H1 (cell line): Measurements from ENCODE around the gene AMPD3. TPM values are rescaled to one million over a fixed set of nuclear protein-coding genes. Genes with fewer than 3 reads are reported as not detected.
A peak's percentile ranks its signal among the peaks of the same experiment; 100 is the strongest.

Source experiments
- CTCF ChIA-PET: fragments of 300-600 bp; sonication (Branson Sonifier 250); formaldehyde crosslinking; loops from one replicate; lab custom pipeline; 2021; ENCODE audit not compliant: partially characterized antibody; lab: Charles Lee
- POLR2A ChIA-PET: fragments of 300-600 bp; sonication (Branson Sonifier 250); formaldehyde crosslinking; loops from one replicate; lab custom pipeline; 2021; ENCODE audit warnings: inconsistent platforms; ENCODE audit not compliant: partially characterized antibody; lab: Charles Lee
- DNase-seq, 2 experiments: peaks; one replicate each; pipeline versions ENCODE4 v3.0.0 to v3.0.0-alpha.2; 2010 to 2022; ENCODE audit warnings: low spot score in 2 of 2, low read depth in 1 of 2, mixed read lengths in 1 of 2
- FAIRE-seq: peaks from 2 replicates; lab custom pipeline; 2011; peaks lifted over from hg19 to GRCh38; lab: Jason Lieb, UNC
- H2AFZ ChIP-seq: 2 replicates; pipeline ENCODE4 v1.8.1; 2012; ENCODE audit warnings: low read length, inconsistent platforms
- H2AK5ac ChIP-seq: 2 replicates; pipeline ENCODE4 v1.6.1; 2013; ENCODE audit warnings: low read depth, low read length
- H2BK120ac ChIP-seq: replicated peaks from 2 replicates; pipeline ENCODE3; 2013; ENCODE audit warnings: low read depth, low read length, inconsistent platforms
- H2BK12ac ChIP-seq: 2 replicates; pipeline ENCODE4 v1.6.1; 2013; ENCODE audit warnings: low read depth, low read length
- H2BK15ac ChIP-seq: 2 replicates; pipeline ENCODE4 v1.6.1; 2013; ENCODE audit warnings: low read length
- H2BK20ac ChIP-seq: 2 replicates; pipeline ENCODE4 v1.6.1; 2013; ENCODE audit warnings: low read length
- H2BK5ac ChIP-seq: 2 replicates; pipeline ENCODE4 v1.6.1; 2013; ENCODE audit warnings: low read depth, low read length
- H3K14ac ChIP-seq: 2 replicates; pipeline ENCODE4 v1.6.1; 2013; ENCODE audit warnings: inconsistent platforms; ENCODE audit not compliant: insufficient read length
- H3K18ac ChIP-seq: 2 replicates; pipeline ENCODE4 v1.6.1; 2013; ENCODE audit warnings: low read length; ENCODE audit errors: extremely low read depth
- H3K23ac ChIP-seq: 2 replicates; pipeline ENCODE4 v1.6.1; 2013; ENCODE audit warnings: inconsistent platforms; ENCODE audit not compliant: insufficient read length
- H3K23me2 ChIP-seq: 2 replicates; pipeline ENCODE4 v1.6.1; 2013; ENCODE audit warnings: low read depth, low read length
- H3K27ac ChIP-seq: 2 replicates; pipeline ENCODE4 v1.6.1; 2011; ENCODE audit warnings: low read depth, low read length, inconsistent platforms
- H3K27me3 ChIP-seq, 4 experiments: replicated peaks in 1 of 4; 1 replicate in 1 of 4; 2 replicates in 3 of 4; pipeline versions ENCODE4 v1.6.1 to v1.8.1; 2011 to 2013; ENCODE audit warnings: low read length in 3 of 4, mild to moderate bottlenecking in 3 of 4, inconsistent platforms in 2 of 4, mixed read lengths in 2 of 4, moderate library complexity in 1 of 4; ENCODE audit not compliant: control insufficient read depth in 3 of 4, insufficient read depth in 3 of 4; ENCODE audit errors: extremely low read depth in 1 of 4
- H3K36me3 ChIP-seq, 4 experiments: 2 replicates each; pipeline versions ENCODE4 v1.6.1 to v1.8.1; 2011 to 2013; ENCODE audit warnings: mild to moderate bottlenecking in 4 of 4, low read length in 3 of 4, moderate library complexity in 2 of 4, control low read depth in 1 of 4, inconsistent platforms in 1 of 4; ENCODE audit not compliant: insufficient read depth in 4 of 4, control insufficient read depth in 2 of 4
- H3K4ac ChIP-seq: replicated peaks from 2 replicates; pipeline ENCODE3; 2013; ENCODE audit warnings: low read length, low read depth, mixed read lengths, inconsistent platforms; ENCODE audit not compliant: insufficient read length
- H3K4me1 ChIP-seq, 4 experiments: replicated peaks in 1 of 4; 1 replicate in 1 of 4; 2 replicates in 3 of 4; pipeline versions ENCODE4 v1.6.1 to v1.8.1; 2011 to 2013; ENCODE audit warnings: low read length in 3 of 4, inconsistent platforms in 2 of 4, mixed read lengths in 1 of 4; ENCODE audit not compliant: insufficient read depth in 4 of 4, control insufficient read depth in 3 of 4
- H3K4me2 ChIP-seq, 2 experiments: 2 replicates each; pipeline versions ENCODE4 v1.6.1 to v1.8.1; 2011 to 2013; ENCODE audit warnings: low read depth in 2 of 2, low read length in 2 of 2, control low read depth in 1 of 2, inconsistent platforms in 1 of 2, mild to moderate bottlenecking in 1 of 2; ENCODE audit not compliant: insufficient read depth in 1 of 2
- H3K4me3 ChIP-seq, 4 experiments: fragments of 200-600, 300-600 bp in 1 of 4; sonication (generic), shearing (Covaris generic), sonication (Bioruptor Twin) in 1 of 4; 2 replicates each; pipeline versions ENCODE4 v1.5.1 to v1.8.1; 2011 to 2016; ENCODE audit warnings: low read length in 4 of 4, low read depth in 3 of 4, control low read depth in 2 of 4, inconsistent platforms in 2 of 4, mild to moderate bottlenecking in 2 of 4, mixed read lengths in 1 of 4, moderate library complexity in 1 of 4; ENCODE audit not compliant: insufficient read depth in 2 of 4; ENCODE audit errors: extremely low read depth in 1 of 4
- H3K56ac ChIP-seq: replicated peaks from 2 replicates; pipeline ENCODE3; 2013; ENCODE audit warnings: low read depth, mild to moderate bottlenecking, mixed read lengths, low read length, inconsistent platforms; ENCODE audit not compliant: insufficient read length
- H3K79me1 ChIP-seq: 2 replicates; pipeline ENCODE4 v1.6.1; 2013; ENCODE audit warnings: low read depth, low read length, control low read depth
- H3K79me2 ChIP-seq, 2 experiments: 2 replicates each; pipeline versions ENCODE4 v1.6.1 to v1.8.1; 2012 to 2013; ENCODE audit warnings: low read length in 2 of 2, mild to moderate bottlenecking in 2 of 2, inconsistent platforms in 1 of 2; ENCODE audit not compliant: insufficient read depth in 2 of 2, control insufficient read depth in 1 of 2
- H3K9ac ChIP-seq, 4 experiments: replicated peaks in 1 of 4; 1 replicate in 1 of 4; 2 replicates in 3 of 4; pipeline versions ENCODE4 v1.6.1 to v1.8.1; 2011 to 2013; ENCODE audit warnings: low read depth in 3 of 4, low read length in 3 of 4, control low read depth in 2 of 4, mild to moderate bottlenecking in 2 of 4, moderate library complexity in 2 of 4, inconsistent platforms in 1 of 4; ENCODE audit errors: extremely low read depth in 1 of 4
- H3K9me3 ChIP-seq, 2 experiments: 2 replicates each; pipeline versions ENCODE4 v1.6.1 to v1.8.1; 2012 to 2013; ENCODE audit warnings: mild to moderate bottlenecking in 2 of 2, moderate library complexity in 2 of 2, control low read depth in 1 of 2, inconsistent platforms in 1 of 2, low read depth in 1 of 2, low read length in 1 of 2, mixed read lengths in 1 of 2; ENCODE audit not compliant: insufficient read depth in 2 of 2
- H4K20me1 ChIP-seq, 2 experiments: replicated peaks in 1 of 2; 2 replicates each; pipeline versions ENCODE3 to v1.8.1; 2011 to 2013; ENCODE audit warnings: inconsistent platforms in 2 of 2, low read length in 2 of 2, mild to moderate bottlenecking in 1 of 2; ENCODE audit not compliant: insufficient read depth in 2 of 2, control insufficient read depth in 1 of 2
- H4K5ac ChIP-seq: 2 replicates; pipeline ENCODE4 v1.6.1; 2013; ENCODE audit warnings: low read length, low read depth, mixed read lengths, inconsistent platforms; ENCODE audit not compliant: insufficient read length
- H4K8ac ChIP-seq: 2 replicates; pipeline ENCODE4 v1.8.0; 2013; ENCODE audit warnings: mild to moderate bottlenecking, moderate library complexity, low read length, inconsistent platforms; ENCODE audit not compliant: insufficient read depth; ENCODE audit errors: extremely low read depth
- H4K91ac ChIP-seq: replicated peaks from 2 replicates; pipeline ENCODE3; 2013; ENCODE audit warnings: low read length, mixed read lengths, inconsistent platforms; ENCODE audit not compliant: insufficient read length
- ASH2L ChIP-seq: fragments of 200-600, 300-600 bp; sonication (generic); IDR thresholded peaks from one replicate; pipeline ENCODE4 v1.7.1; 2017; ENCODE audit warnings: low read length
- CTCF ChIP-seq, 3 experiments: IDR thresholded peaks; 1 replicate in 2 of 3; 2 replicates in 1 of 3; pipeline versions ENCODE4 v1.5.1 to v1.6.1; 2011; ENCODE audit warnings: low read length in 3 of 3, mild to moderate bottlenecking in 3 of 3, inconsistent platforms in 2 of 3, low read depth in 1 of 3, moderate library complexity in 1 of 3; ENCODE audit not compliant: insufficient read depth in 1 of 3; ENCODE audit errors: control extremely low read depth in 1 of 3
- RAD21 ChIP-seq, 2 experiments: IDR thresholded peaks in 1 of 2; conservative IDR thresholded peaks in 1 of 2; 2 replicates each; pipeline ENCODE4 v1.6.1; 2011; ENCODE audit warnings: low read depth in 2 of 2, low read length in 2 of 2, improper control_type of control experiment in 1 of 2, inconsistent platforms in 1 of 2, mild to moderate bottlenecking in 1 of 2, moderate library complexity in 1 of 2
- SIN3A ChIP-seq, 2 experiments: IDR thresholded peaks in 1 of 2; conservative IDR thresholded peaks in 1 of 2; 2 replicates each; pipeline ENCODE4 v1.6.1; 2011 to 2012; ENCODE audit warnings: low read length in 2 of 2, improper control_type of control experiment in 1 of 2, low read depth in 1 of 2, mild to moderate bottlenecking in 1 of 2
- WGBS, 2 experiments: shearing (Covaris generic) in 1 of 2; methylation state at CpG; one replicate each; pipeline versions ENCODE4 v1.1.6 to v1.1.7; 2013 to 2015; ENCODE audit warnings: low lambda C conversion rate in 2 of 2, mixed read lengths in 2 of 2, inconsistent platforms in 1 of 2, low coverage in 1 of 2, missing lambda C conversion rate in 1 of 2; ENCODE audit not compliant: insufficient replicate concordance in 2 of 2, insufficient coverage in 1 of 2, insufficient read length in 1 of 2; ENCODE audit errors: extremely low coverage in 1 of 2, missing lambda C conversion rate in 1 of 2; 5-methylcytosine and 5-hydroxymethylcytosine counted together
- polyA plus RNA-seq, 7 experiments: library from polyadenylated mRNA; depleted of rRNA in 3 of 7; stranded (reverse) in 5 of 7; unstranded in 2 of 7; fragments of >200 nt in 5 of 7; fragments of 200-250 nt in 2 of 7; gene quantifications; 1 replicate in 5 of 7; 2 replicates in 1 of 7; 4 replicates in 1 of 7; pipeline versions ENCODE4 v1.2.1 to v1.2.3, GENCODE V29; 2011 to 2013; ENCODE audit warnings: missing spikeins in 2 of 7, mixed read lengths in 2 of 7
- total RNA-seq: library from RNA; stranded (reverse); fragmentation: NEBNext Ultra II Directional; extraction: Animal tissue kit (Norgen Biotek cat#: 25700); gene quantifications from 2 replicates; pipeline ENCODE4 v1.2.1, GENCODE V29; 2021

The AMPD3 gene
- total and polyA plus RNA-seq, 2 of the 8 experiments (the other 6 are each of a cell fraction or from before 2014, with no cell fraction given): 4.0 to 6.3 TPM

GRCh38 chr11:10540546-10540914 lies 85.5 kb downstream of the AMPD3 start:
- POLR2A ChIA-PET: interaction anchor here (0.8 to 1.6 kb wide), 13 partner anchors 11 to 976 kb away, joined by 3 to 7 read pairs (median 4); partner anchors contain the start of genes ADM and AMPD3
- FAIRE-seq: no peak

More at GRCh38 chr11:10540546-10540914, 85.5 kb downstream of the AMPD3 start:
- no peak overlapping the region for H3K56ac ChIP-seq
- peak overlapping the region; percentile 85 to 94 for H3K4me2 ChIP-seq
- H2BK20ac ChIP-seq: no peak overlapping the region
- H3K79me1 ChIP-seq: no peaks in the 10 kb centered on the region; the same call in 1 of the 2 replicates
- no peaks in the 10 kb centered on the region for H3K9me3 ChIP-seq
- no peak overlapping the region for H2AK5ac ChIP-seq
- H3K9ac ChIP-seq: peak overlapping the region; percentile 67 to 79 (median 72)
- no peak overlapping the region for H3K23ac ChIP-seq
- peak overlapping the region; percentile 63; the same call in 1 of the 2 replicates for H3K27ac ChIP-seq
- WGBS, 2 experiments: 2% methylated on average over 24 of the region's 25 CpGs; no CpG with 5 or more reads in 1 of the 2 experiments
- no peaks in the 10 kb centered on the region for H3K27me3 ChIP-seq
- peaks cover 0 to 6% (median 0%) of the 10 kb centered on the region in 4 experiments; a peak in 2 of 7 replicates for H3K4me1 ChIP-seq
- no peak for DNase-seq
- no peak overlapping the region for H2BK12ac ChIP-seq
- no peak overlapping the region for H3K4ac ChIP-seq
- H2BK5ac ChIP-seq: peak overlapping the region; percentile 61
- CTCF ChIA-PET: interaction anchor here (0.6 to 3.2 kb wide), 45 partner anchors 9 to 234 kb away, joined by 3 to 26 read pairs (median 4); partner anchors contain the start of gene AMPD3
- no peaks in the 10 kb centered on the region for H3K79me2 ChIP-seq
- H4K20me1 ChIP-seq: no peaks in the 10 kb centered on the region
- no peak overlapping the region for H3K14ac ChIP-seq
- H3K18ac ChIP-seq: no peak overlapping the region
- H3K36me3 ChIP-seq: no peaks in the 10 kb centered on the region
- peaks cover 4% of the 10 kb centered on the region; the same call in 1 of the 2 replicates for H3K23me2 ChIP-seq
- no peak overlapping the region for H4K91ac ChIP-seq
- no peak overlapping the region for H2BK120ac ChIP-seq
- no peak overlapping the region for H4K5ac ChIP-seq
- TF ChIP-seq RAD21 (IDR thresholded peaks at IDR 0.05 in 1 of 2, conservative IDR thresholded peaks at IDR 0.05 in 1 of 2; ENCODE audit: low read depth in 2 of 2, low read length in 2 of 2): peak in 1 of 2 experiments; percentile 5; a peak in 1 of 4 replicates
- TF ChIP-seq SIN3A (conservative IDR thresholded peaks at IDR 0.05 in 1 of 2, IDR thresholded peaks at IDR 0.05 in 1 of 2; ENCODE audit: low read depth in 1 of 2, low read length in 2 of 2): no peak
- peak; percentile 18 for TF ChIP-seq ASH2L
- TF ChIP-seq CTCF (IDR thresholded peaks at IDR 0.05; ENCODE audit: control extremely low read depth in 1 of 3, insufficient read depth in 1 of 3, low read depth in 1 of 3, low read length in 3 of 3): peak in 1 of 3 experiments; percentile 15; a peak in 1 of 4 replicates
- H4K8ac ChIP-seq: peak overlapping the region; percentile 98; the same call in 1 of the 2 replicates
- peak overlapping the region; percentile 73 to 93 (median 87) for H3K4me3 ChIP-seq
- H2AFZ ChIP-seq: no peak overlapping the region
- H2BK15ac ChIP-seq: no peak overlapping the region
